ENCODE measurements around the gene RBM17. TPM values are rescaled to one million over a fixed set of nuclear protein-coding genes. Genes with fewer than 3 reads are reported as not detected.

Gene RBM17
- total RNA-seq, 1 donor from 2014 or later, result 113 TPM

- Mint-ChIP-seq H3K27ac (ENCODE audit: unreplicated experiment) (no peak overlapping the region), H3K4me3 (ENCODE audit: unreplicated experiment) (no peak overlapping the region), H3K9me3 (ENCODE audit: unreplicated experiment) (no peaks in the 10 kb centered on the region), H3K27me3 (ENCODE audit: unreplicated experiment) (no peaks in the 10 kb centered on the region), H3K4me1 (ENCODE audit: unreplicated experiment) (peaks cover 23% of the 10 kb centered on the region), H3K36me3 (ENCODE audit: low read depth, unreplicated experiment) (no peaks in the 10 kb centered on the region)
- DNase-seq (ENCODE audit: low spot score), result no peak
- no peak for TF ChIP-seq CTCF (IDR thresholded peaks at IDR 0.05; ENCODE audit: unreplicated experiment)
Observed at GRCh38 chr10:6055929-6056328, 32.9 kb upstream of the RBM17 start.

GRCh38 chr10:6056411-6057135 is 32.3 kb upstream of the RBM17 start:
- TF ChIP-seq CTCF (IDR thresholded peaks at IDR 0.05; ENCODE audit: unreplicated experiment), result no peak
- no peak for DNase-seq (ENCODE audit: low spot score)
- H3K27me3 Mint-ChIP-seq (ENCODE audit: unreplicated experiment), result no peaks in the 10 kb centered on the region

GRCh38 chr10:6058682-6059475 is 30.0 kb upstream of the RBM17 start:
- no peak for TF ChIP-seq CTCF (IDR thresholded peaks at IDR 0.05; ENCODE audit: unreplicated experiment)
- Mint-ChIP-seq H3K4me1 (ENCODE audit: unreplicated experiment) (peaks cover 14% of the 10 kb centered on the region), H3K9me3 (ENCODE audit: unreplicated experiment) (no peaks in the 10 kb centered on the region), H3K27ac (ENCODE audit: unreplicated experiment) (no peak overlapping the region), H3K36me3 (ENCODE audit: low read depth, unreplicated experiment) (no peaks in the 10 kb centered on the region), H3K27me3 (ENCODE audit: unreplicated experiment) (no peaks in the 10 kb centered on the region), H3K4me3 (ENCODE audit: unreplicated experiment) (no peak overlapping the region)
- no peak for DNase-seq (ENCODE audit: low spot score)

More at GRCh38 chr10:6056411-6057135, 32.3 kb upstream of the RBM17 start:
- Mint-ChIP-seq H3K9me3 (ENCODE audit: unreplicated experiment) (no peaks in the 10 kb centered on the region), H3K4me3 (ENCODE audit: unreplicated experiment) (no peak overlapping the region), H3K27ac (ENCODE audit: unreplicated experiment) (no peak overlapping the region), H3K36me3 (ENCODE audit: low read depth, unreplicated experiment) (no peaks in the 10 kb centered on the region), H3K4me1 (ENCODE audit: unreplicated experiment) (peaks cover 23% of the 10 kb centered on the region)

- H3K27me3 Mint-ChIP-seq (ENCODE audit: unreplicated experiment), result no peaks in the 10 kb centered on the region
- peaks cover 10% of the 10 kb centered on the region for H3K4me1 Mint-ChIP-seq (ENCODE audit: unreplicated experiment)
- H3K36me3 Mint-ChIP-seq (ENCODE audit: low read depth, unreplicated experiment), result no peaks in the 10 kb centered on the region
- H3K27ac Mint-ChIP-seq (ENCODE audit: unreplicated experiment), result no peak overlapping the region
- DNase-seq (ENCODE audit: low spot score), result no peak
- H3K4me3 Mint-ChIP-seq (ENCODE audit: unreplicated experiment), result no peak overlapping the region
- no peaks in the 10 kb centered on the region for H3K9me3 Mint-ChIP-seq (ENCODE audit: unreplicated experiment)
- no peak for TF ChIP-seq CTCF (IDR thresholded peaks at IDR 0.05; ENCODE audit: unreplicated experiment)
Observed at GRCh38 chr10:6059506-6059905, 29.3 kb upstream of the RBM17 start.

- H3K9me3 Mint-ChIP-seq (ENCODE audit: unreplicated experiment), result no peaks in the 10 kb centered on the region
Observed at GRCh38 chr10:6061056-6061455, 27.8 kb upstream of the RBM17 start.

More at GRCh38 chr10:6061056-6061455, 27.8 kb upstream of the RBM17 start:
- H3K36me3 Mint-ChIP-seq (ENCODE audit: low read depth, unreplicated experiment), result no peaks in the 10 kb centered on the region
- no peak for TF ChIP-seq CTCF (IDR thresholded peaks at IDR 0.05; ENCODE audit: unreplicated experiment)
- no peaks in the 10 kb centered on the region for H3K27me3 Mint-ChIP-seq (ENCODE audit: unreplicated experiment)
- no peak for DNase-seq (ENCODE audit: low spot score)
- peaks cover 11% of the 10 kb centered on the region for H3K4me1 Mint-ChIP-seq (ENCODE audit: unreplicated experiment)
- H3K4me3 Mint-ChIP-seq (ENCODE audit: unreplicated experiment), result no peak overlapping the region
- no peak overlapping the region for H3K27ac Mint-ChIP-seq (ENCODE audit: unreplicated experiment)

All from endothelial cell (in vitro differentiated cells).